ENCODE measurements around the gene CTBP2.

Gene CTBP2

DNA sequence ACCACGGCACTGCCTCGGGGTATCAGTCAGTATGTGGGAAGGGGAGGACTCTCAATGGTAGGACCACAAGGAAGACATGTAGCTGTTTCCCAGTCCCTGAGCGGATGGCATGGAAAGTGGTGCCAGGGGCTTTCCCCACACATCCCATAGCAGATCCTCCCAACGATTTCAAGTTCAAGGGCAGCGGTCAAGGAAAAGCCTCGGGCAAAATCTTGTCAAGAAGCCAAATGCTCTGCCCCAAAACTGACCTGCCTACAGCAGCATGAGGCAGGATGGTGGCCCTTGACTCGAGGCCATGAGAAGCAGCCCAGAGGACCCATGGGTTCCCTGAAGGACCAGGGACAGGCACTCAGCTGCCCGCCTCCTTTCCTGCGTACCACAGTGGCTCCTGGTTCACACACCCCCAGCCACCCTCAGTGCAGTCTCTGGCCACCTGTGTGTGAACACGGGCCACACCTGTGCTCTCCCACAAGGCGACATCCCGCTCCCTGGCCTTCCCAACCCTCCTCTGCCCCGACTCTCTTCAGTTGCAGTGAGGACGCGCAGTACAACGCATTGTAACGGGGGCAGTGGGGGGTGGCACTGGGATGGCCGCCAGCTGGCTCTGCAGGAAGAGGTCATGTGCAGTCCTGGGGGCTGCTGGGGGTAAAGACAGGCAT lies 43.6 kb downstream of the CTBP2 start:
- no peak overlapping the region for H3K4me3 ChIP-seq (ENCODE audit: low read depth, low read length)
- TF ChIP-seq, protein P1, sequence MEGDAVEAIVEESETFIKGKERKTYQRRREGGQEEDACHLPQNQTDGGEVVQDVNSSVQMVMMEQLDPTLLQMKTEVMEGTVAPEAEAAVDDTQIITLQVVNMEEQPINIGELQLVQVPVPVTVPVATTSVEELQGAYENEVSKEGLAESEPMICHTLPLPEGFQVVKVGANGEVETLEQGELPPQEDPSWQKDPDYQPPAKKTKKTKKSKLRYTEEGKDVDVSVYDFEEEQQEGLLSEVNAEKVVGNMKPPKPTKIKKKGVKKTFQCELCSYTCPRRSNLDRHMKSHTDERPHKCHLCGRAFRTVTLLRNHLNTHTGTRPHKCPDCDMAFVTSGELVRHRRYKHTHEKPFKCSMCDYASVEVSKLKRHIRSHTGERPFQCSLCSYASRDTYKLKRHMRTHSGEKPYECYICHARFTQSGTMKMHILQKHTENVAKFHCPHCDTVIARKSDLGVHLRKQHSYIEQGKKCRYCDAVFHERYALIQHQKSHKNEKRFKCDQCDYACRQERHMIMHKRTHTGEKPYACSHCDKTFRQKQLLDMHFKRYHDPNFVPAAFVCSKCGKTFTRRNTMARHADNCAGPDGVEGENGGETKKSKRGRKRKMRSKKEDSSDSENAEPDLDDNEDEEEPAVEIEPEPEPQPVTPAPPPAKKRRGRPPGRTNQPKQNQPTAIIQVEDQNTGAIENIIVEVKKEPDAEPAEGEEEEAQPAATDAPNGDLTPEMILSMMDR (IDR thresholded peaks at IDR 0.05; ENCODE audit: borderline replicate concordance, insufficient read depth, low read depth, low read length), result no peak

DNA sequence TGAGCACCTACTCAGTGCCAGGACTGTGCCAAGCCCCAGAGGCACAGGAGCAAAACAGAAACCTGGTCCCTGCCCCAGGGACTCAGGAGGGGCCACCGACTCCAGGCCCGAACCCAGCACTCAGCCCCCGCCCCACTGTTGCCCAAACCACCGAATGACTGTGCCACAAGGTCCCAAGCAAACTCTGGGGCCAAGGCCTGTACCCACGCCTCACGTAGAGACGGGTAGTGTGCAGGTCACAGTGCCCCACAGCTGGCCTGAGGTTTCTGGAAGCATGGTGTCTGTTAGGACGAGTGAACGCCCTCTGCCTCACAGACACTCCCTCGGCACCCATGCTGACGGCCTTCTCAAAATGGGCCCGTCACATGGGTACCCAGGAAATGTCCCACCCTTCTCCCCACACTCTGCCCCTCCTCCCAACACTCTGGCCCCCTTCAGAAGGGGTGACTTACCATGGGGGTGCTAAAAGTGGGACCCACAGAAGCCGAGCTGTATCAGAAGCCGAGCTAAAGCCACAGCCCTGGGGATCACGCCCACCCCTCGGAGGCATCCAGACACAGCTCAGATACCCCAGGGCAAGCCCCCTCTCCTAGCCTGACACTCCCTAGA lies 44.2 kb downstream of the CTBP2 start:
- TF ChIP-seq, protein P1 (IDR thresholded peaks at IDR 0.05; ENCODE audit: borderline replicate concordance, insufficient read depth, low read depth, low read length), result no peak
- no peak overlapping the region for H3K4me3 ChIP-seq (ENCODE audit: low read depth, low read length)

DNA sequence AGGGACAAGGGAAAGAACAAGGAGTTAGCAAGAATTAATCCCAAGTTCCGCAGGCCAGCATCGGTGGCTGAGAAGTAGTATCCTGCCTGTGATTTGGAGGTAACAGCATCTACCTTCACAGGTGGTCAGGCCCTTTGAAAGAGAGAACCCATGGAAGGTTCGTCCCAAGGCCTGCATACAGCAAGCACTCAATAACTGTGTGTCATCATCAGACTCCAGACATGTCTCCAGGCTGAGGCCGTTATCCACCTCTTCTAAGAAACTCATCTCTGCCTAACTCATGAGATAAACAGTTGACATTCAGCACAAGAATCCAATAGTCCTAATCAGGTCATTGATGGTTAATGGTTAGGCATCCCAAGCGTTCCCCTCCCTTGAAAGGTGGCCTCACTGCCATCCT lies 45.0 kb downstream of the CTBP2 start:
- H3K4me3 ChIP-seq (ENCODE audit: low read depth, low read length), result no peak overlapping the region
- TF ChIP-seq, protein P1 (IDR thresholded peaks at IDR 0.05; ENCODE audit: borderline replicate concordance, insufficient read depth, low read depth, low read length), result no peak

DNA sequence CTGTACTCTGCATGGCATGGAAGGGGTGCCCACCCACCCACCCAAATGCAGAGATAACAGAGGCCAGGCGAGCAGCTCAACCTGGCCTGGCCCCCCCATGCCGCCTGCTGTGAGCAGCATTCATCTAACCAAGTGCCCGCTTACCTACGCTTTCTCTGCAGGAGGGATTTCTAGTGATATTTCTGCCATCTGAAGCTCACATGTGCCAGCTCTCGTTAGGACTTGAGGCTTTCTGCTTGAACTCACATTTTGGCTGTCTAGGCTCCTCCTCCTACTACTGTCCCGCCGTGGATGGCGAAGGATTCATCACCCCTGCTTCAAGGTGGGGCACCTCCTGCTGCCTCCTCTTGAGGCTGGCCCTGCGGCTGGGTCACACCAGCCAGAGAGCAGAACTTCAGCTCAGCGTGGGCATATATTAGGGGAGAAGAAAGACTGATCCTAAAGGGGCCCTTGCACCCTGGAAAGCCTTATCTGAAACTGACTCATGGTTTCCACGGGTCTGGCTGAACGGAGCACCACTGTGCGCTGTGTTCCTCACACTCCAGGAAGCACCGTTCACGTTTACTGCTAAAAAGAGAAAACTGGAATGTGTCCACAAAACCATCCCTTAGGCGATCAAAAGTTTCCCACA lies 45.5 kb downstream of the CTBP2 start:
- TF ChIP-seq, protein P1 (IDR thresholded peaks at IDR 0.05; ENCODE audit: borderline replicate concordance, insufficient read depth, low read depth, low read length), result no peak
- H3K4me3 ChIP-seq (ENCODE audit: low read depth, low read length), result no peak overlapping the region

DNA sequence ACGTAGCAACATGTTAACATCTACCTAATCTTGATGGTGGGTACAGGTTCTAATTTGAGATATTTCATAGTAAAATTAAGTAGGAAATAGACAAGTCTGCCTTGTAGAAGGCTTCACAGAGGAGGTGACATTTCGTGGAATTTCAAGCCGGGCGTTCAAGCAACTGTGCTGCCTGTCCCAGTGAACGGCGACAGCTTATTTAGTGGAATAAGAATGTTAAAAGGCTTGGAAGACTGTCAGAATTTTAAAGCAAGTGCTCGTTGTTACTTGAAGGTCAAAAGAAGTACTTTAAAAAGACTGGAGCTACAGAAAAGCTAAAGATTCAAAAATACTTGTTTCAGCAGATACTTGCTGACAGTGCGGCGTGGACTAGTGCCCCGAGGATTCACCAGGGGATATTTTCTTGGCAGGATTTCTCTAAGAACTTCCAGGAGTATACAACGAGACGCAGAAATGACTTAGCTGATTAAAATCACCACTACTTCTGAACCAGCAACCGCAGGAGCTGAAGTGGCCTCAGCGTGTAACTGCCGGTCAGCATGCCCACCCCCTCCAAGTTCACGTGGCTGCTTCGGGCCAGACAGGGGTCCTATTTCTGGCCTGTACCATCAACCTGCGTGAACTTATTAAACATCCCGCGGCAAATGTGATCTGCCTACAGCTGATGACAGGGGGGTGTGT lies 46.5 kb downstream of the CTBP2 start:
- no peak overlapping the region for H3K4me3 ChIP-seq (ENCODE audit: low read depth, low read length)
- TF ChIP-seq, protein P1 (IDR thresholded peaks at IDR 0.05; ENCODE audit: borderline replicate concordance, insufficient read depth, low read depth, low read length), result no peak

DNA sequence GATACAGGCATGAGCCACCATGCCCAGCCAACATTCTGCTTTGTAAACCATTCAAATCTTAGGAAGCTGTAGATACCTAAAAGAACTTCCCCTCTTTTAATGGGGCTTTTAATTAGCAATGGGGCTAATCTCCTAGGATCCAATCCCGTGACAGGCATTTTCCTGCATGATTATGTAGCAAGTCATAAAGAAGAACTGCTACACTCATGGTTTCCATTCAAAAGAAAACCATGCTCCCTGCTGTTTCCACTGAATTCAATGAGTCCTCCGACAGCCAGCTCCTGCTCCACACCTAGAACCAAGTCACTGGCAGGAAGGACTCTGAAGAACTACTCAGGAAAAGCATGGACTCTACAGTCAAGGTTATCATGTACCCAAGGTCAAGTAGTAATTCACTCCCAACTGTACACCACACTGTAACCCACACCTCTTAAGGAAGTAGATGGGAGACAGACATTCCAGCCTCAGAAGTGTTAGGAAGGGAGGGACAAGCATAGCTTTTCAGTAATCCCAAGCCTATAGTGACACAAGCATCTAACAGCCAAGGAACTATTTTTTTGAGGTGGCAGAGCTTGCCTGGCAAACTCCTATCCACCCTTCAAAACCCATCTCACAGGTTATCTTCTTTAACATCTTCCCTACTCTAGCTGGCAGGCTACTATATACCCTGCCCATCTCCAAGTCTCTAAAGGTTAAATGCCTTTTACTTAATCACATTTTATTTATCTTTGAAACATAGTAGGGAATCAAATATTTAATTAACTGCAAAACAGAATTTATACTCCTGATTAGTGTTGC lies 47.5 kb downstream of the CTBP2 start:
- TF ChIP-seq, protein P1 (IDR thresholded peaks at IDR 0.05; ENCODE audit: borderline replicate concordance, insufficient read depth, low read depth, low read length), result no peak
- no peak overlapping the region for H3K4me3 ChIP-seq (ENCODE audit: low read depth, low read length)

Data from GM12875 (cell line).